ENCODE data around the gene FLVCR2. TPM values are rescaled to one million over a fixed set of nuclear protein-coding genes. Genes with fewer than 3 reads are reported as not detected.
A peak's percentile ranks its signal among the peaks of the same experiment; 100 is the strongest.

FLVCR2 gene
- total and polyA plus RNA-seq, 4 experiments from 2014 or later = 1.9 to 4.1 (median 3.2) TPM

DNA sequence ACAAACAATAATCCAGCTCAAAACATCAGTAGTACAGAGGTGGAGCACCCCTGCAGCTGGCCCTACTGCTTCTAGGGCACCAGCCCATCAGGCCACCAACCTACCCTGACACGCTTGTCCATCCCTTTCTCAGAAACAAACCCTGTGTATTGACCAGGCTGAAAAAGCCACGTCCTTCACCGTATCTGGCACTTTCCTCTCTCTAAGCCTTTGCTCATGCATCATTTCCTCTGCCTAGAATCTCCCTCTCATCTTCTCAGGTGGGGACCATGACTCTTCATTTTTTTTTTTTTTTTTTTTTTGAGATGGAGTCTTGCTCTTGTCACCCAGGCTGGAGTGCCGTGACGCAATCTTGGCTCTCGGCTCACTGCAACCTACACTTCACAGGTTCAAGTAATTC lies 25.3 kb upstream of the FLVCR2 start:
- no peak for DNase-seq
- peaks cover 0 to 1% of the 10 kb centered on the region in 2 donors for H3K27me3 Mint-ChIP-seq
- H3K36me3 Mint-ChIP-seq = peaks cover 5% of the 10 kb centered on the region in 2 donors
- no peaks in the 10 kb centered on the region for H3K9me3 ChIP-seq (ENCODE audit: control insufficient read depth in 1 of 2, low read length in 2 of 2)
- no peak overlapping the region for H3K4me3 ChIP-seq (ENCODE audit: low read length in 2 of 2)
- no peaks in the 10 kb centered on the region for H3K36me3 ChIP-seq (ENCODE audit: insufficient read depth, low read length)
- intact Hi-C loops (cut with micrococcal nuclease) = no loop called here
- no peak overlapping the region for H3K4me3 Mint-ChIP-seq
- no peaks in the 10 kb centered on the region for H3K9me3 Mint-ChIP-seq
- H3K27me3 ChIP-seq (ENCODE audit: insufficient read depth, low read length) = no peaks in the 10 kb centered on the region
- peaks cover 22% of the 10 kb centered on the region for H3K4me1 ChIP-seq (ENCODE audit: insufficient read depth, low read length)
- no peak overlapping the region for H3K27ac ChIP-seq (ENCODE audit: low read depth, low read length)
- H3K27ac Mint-ChIP-seq = no peak overlapping the region
- ChIA-PET POLR2A (ENCODE audit: partially characterized antibody) (interaction anchor here (0.7 to 1.8 kb wide), 3 partner anchors 10 to 32 kb away, joined by 3 to 6 read pairs (median 3); no protein-coding TSS in a partner anchor), CTCF (ENCODE audit: partially characterized antibody) (interaction anchor here (0.7 to 2.9 kb wide), 5 partner anchors 8 to 161 kb away, joined by 3 to 14 read pairs (median 9); no protein-coding TSS in a partner anchor)
- H3K4me1 Mint-ChIP-seq = peaks cover 18 to 33% (median 26%) of the 10 kb centered on the region in 4 donors

DNA sequence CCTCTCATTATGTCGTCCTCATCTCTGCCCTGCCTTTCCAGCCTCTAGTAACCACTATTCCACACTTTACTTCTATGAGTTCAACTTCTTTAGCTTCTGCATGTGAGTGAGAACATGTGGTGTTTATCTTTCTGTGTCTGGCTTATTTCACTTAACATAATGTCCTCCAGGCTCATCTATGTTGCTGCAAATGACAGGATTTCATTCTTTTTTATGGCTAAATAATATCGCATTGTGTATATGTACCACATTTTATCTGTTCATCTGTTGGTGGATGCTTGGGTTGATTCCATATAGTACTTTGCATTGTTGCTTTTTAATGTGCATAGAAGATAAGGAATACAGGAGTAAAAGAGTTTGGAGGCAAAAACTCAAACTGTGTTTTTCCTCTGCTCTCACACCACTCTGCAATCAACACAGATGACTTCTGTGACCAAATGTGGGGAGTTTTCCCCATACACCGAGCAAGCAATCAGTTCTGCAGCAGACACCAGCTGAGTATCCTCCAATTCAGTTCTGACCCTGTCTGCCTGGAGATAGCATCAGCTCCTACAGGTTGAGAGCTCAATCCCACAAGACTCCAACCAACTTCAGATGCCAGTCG lies 24.6 kb upstream of the FLVCR2 start:
- peak overlapping the region in 1 of 7 donors; percentile 7 for H3K27ac Mint-ChIP-seq
- intact Hi-C loops (cut with micrococcal nuclease) = no loop called here
- Histone ChIP-seq H3K27me3 (ENCODE audit: insufficient read depth, low read length) (no peaks in the 10 kb centered on the region), H3K4me1 (ENCODE audit: insufficient read depth, low read length) (peaks cover 22% of the 10 kb centered on the region), H3K27ac (ENCODE audit: low read depth, low read length) (no peak overlapping the region), H3K9me3 (ENCODE audit: control insufficient read depth in 1 of 2, low read length in 2 of 2) (no peaks in the 10 kb centered on the region), H3K36me3 (ENCODE audit: insufficient read depth, low read length) (no peaks in the 10 kb centered on the region), H3K4me3 (ENCODE audit: low read length in 2 of 2) (no peak overlapping the region)
- DNase-seq = no peak
- no peaks in the 10 kb centered on the region for H3K9me3 Mint-ChIP-seq
- peaks cover 16 to 26% (median 20%) of the 10 kb centered on the region in 4 donors for H3K4me1 Mint-ChIP-seq
- H3K27me3 Mint-ChIP-seq = peaks cover 0 to 1% of the 10 kb centered on the region in 2 donors
- no peak overlapping the region for H3K4me3 Mint-ChIP-seq
- CTCF ChIA-PET (ENCODE audit: partially characterized antibody) = interaction anchor here (0.7 to 2.9 kb wide), 4 partner anchors 8 to 161 kb away, joined by 3 to 14 read pairs (median 10); no protein-coding TSS in a partner anchor
- peaks cover 0 to 5% of the 10 kb centered on the region in 2 donors for H3K36me3 Mint-ChIP-seq
- POLR2A ChIA-PET (ENCODE audit: partially characterized antibody) = interaction anchor here (0.7 to 1.8 kb wide), 3 partner anchors 11 to 33 kb away, joined by 3 to 6 read pairs (median 3); no protein-coding TSS in a partner anchor

- Mint-ChIP-seq H3K27me3 (peaks cover 0 to 1% of the 10 kb centered on the region in 2 donors), H3K4me1 (peaks cover 13 to 20% (median 15%) of the 10 kb centered on the region in 4 donors), H3K9me3 (no peaks in the 10 kb centered on the region), H3K36me3 (peaks cover 0 to 5% of the 10 kb centered on the region in 2 donors), H3K27ac (peak overlapping the region in 1 of 7 donors; percentile 47), H3K4me3 (no peak overlapping the region)
- no peak overlapping the region for H3K27ac ChIP-seq (ENCODE audit: low read depth, low read length)
- H3K27me3 ChIP-seq (ENCODE audit: insufficient read depth, low read length) = no peaks in the 10 kb centered on the region
- ChIA-PET POLR2A (ENCODE audit: partially characterized antibody) (interaction anchor here (1.8 kb wide), 1 partner anchor 11 kb away, joined by 6 read pairs; no protein-coding TSS in a partner anchor), CTCF (ENCODE audit: partially characterized antibody) (interaction anchor here (2.6 to 3.0 kb wide), 2 partner anchors 13 to 36 kb away, joined by 9 read pairs; no protein-coding TSS in a partner anchor)
- no peaks in the 10 kb centered on the region for H3K9me3 ChIP-seq (ENCODE audit: control insufficient read depth in 1 of 2, low read length in 2 of 2)
- no peak for DNase-seq
- no peak overlapping the region for H3K4me3 ChIP-seq (ENCODE audit: low read length in 2 of 2)
- H3K36me3 ChIP-seq (ENCODE audit: insufficient read depth, low read length) = no peaks in the 10 kb centered on the region
- intact Hi-C loops (cut with micrococcal nuclease) = no loop called here
- peaks cover 16% of the 10 kb centered on the region for H3K4me1 ChIP-seq (ENCODE audit: insufficient read depth, low read length)
Measured at GRCh38 chr14:75554482-75554881, 23.9 kb upstream of the FLVCR2 start.

DNA sequence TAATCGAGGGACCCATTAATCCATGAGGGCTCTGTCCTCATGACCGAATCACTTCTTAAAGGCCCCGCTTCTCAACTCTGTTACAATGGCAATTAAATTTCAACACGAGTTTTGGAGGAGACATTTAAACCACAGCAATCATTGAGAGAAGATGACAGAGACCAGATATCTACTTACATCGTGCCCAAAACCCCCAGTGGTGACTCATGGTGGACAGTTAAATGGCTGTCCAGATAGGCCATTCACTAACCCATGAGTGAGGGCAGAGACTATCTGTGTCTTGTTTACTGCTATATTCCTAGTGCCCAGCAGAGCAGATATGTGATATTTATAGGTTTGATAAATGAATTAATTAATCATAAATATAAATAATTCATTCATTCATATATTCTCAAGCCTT lies 20.0 kb upstream of the FLVCR2 start:
- Histone ChIP-seq H3K36me3 (ENCODE audit: insufficient read depth, low read length) (no peaks in the 10 kb centered on the region), H3K4me3 (ENCODE audit: low read length in 2 of 2) (no peak overlapping the region), H3K9me3 (ENCODE audit: control insufficient read depth in 1 of 2, low read length in 2 of 2) (no peaks in the 10 kb centered on the region), H3K4me1 (ENCODE audit: insufficient read depth, low read length) (peaks cover 11% of the 10 kb centered on the region), H3K27ac (ENCODE audit: low read depth, low read length) (no peak overlapping the region), H3K27me3 (ENCODE audit: insufficient read depth, low read length) (no peaks in the 10 kb centered on the region)
- ChIA-PET POLR2A (ENCODE audit: partially characterized antibody) (interaction anchor here (0.8 kb wide), 1 partner anchor 17 kb away, joined by 3 read pairs; no protein-coding TSS in a partner anchor), CTCF (ENCODE audit: partially characterized antibody) (interaction anchor here (1.4 to 8.8 kb wide), 3 partner anchors 19 to 254 kb away, joined by 3 to 101 read pairs (median 6); no protein-coding TSS in a partner anchor)
- no peak overlapping the region for H3K4me3 Mint-ChIP-seq
- peaks cover 0 to 1% of the 10 kb centered on the region in 2 donors for H3K27me3 Mint-ChIP-seq
- peaks cover 11 to 30% (median 19%) of the 10 kb centered on the region in 4 donors for H3K4me1 Mint-ChIP-seq
- no peak for DNase-seq
- H3K27ac Mint-ChIP-seq = no peak overlapping the region
- intact Hi-C loops (cut with micrococcal nuclease) = no loop called here
- peaks cover 0 to 5% of the 10 kb centered on the region in 2 donors for H3K36me3 Mint-ChIP-seq
- no peaks in the 10 kb centered on the region for H3K9me3 Mint-ChIP-seq

DNA sequence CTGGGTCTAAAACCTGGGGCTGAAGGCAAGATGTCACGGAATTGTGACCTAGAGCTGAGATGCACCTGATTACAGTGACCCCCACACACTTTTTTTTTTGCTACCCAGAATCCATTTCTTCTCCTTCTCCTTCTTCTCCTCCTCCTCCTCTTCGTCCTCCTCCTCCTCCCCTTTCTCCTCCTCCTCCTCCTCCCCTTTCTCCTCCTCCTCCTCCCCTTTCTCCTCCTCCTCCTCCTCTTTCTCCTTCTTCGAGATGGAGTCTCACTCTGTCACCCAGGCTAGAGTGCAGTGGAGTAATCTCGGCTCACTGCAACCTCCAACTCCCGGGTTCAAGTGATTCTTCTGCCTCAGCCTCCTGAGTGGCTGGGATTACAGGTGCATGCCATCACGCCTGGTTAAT lies 19.4 kb upstream of the FLVCR2 start:
- Mint-ChIP-seq H3K4me3 (no peak overlapping the region), H3K27me3 (peaks cover 0 to 1% of the 10 kb centered on the region in 2 donors), H3K36me3 (peaks cover 0 to 5% of the 10 kb centered on the region in 2 donors), H3K27ac (peak overlapping the region in 1 of 7 donors; percentile 27), H3K9me3 (no peaks in the 10 kb centered on the region), H3K4me1 (peaks cover 11 to 30% (median 16%) of the 10 kb centered on the region in 4 donors)
- Histone ChIP-seq H3K4me1 (ENCODE audit: insufficient read depth, low read length) (peaks cover 11% of the 10 kb centered on the region), H3K4me3 (ENCODE audit: low read length in 2 of 2) (no peak overlapping the region), H3K27me3 (ENCODE audit: insufficient read depth, low read length) (no peaks in the 10 kb centered on the region), H3K27ac (ENCODE audit: low read depth, low read length) (no peak overlapping the region), H3K36me3 (ENCODE audit: insufficient read depth, low read length) (no peaks in the 10 kb centered on the region), H3K9me3 (ENCODE audit: control insufficient read depth in 1 of 2, low read length in 2 of 2) (no peaks in the 10 kb centered on the region)
- intact Hi-C loops (cut with micrococcal nuclease) = no loop called here
- no peak for DNase-seq
- ChIA-PET POLR2A (ENCODE audit: partially characterized antibody) (no interaction called here), CTCF (ENCODE audit: partially characterized antibody) (interaction anchor here (1.4 to 8.8 kb wide), 9 partner anchors 11 to 254 kb away, joined by 3 to 118 read pairs (median 48); partner anchors contain the start of gene BATF)

- intact Hi-C loops (cut with micrococcal nuclease) = loop anchor here (1.0 to 10.0 kb wide), 2 partner anchors 70 to 315 kb away; no protein-coding TSS in a partner anchor
- H3K27ac ChIP-seq (ENCODE audit: low read depth, low read length) = no peak overlapping the region
- no peak overlapping the region for H3K4me3 ChIP-seq (ENCODE audit: low read length in 2 of 2)
- H3K36me3 ChIP-seq (ENCODE audit: insufficient read depth, low read length) = no peaks in the 10 kb centered on the region
- no peaks in the 10 kb centered on the region for H3K9me3 ChIP-seq (ENCODE audit: control insufficient read depth in 1 of 2, low read length in 2 of 2)
- Mint-ChIP-seq H3K4me3 (no peak overlapping the region), H3K36me3 (peaks cover 0 to 5% of the 10 kb centered on the region in 2 donors), H3K9me3 (no peaks in the 10 kb centered on the region), H3K27ac (peak overlapping the region in 1 of 7 donors; percentile 27), H3K4me1 (peaks cover 12 to 32% (median 17%) of the 10 kb centered on the region in 4 donors), H3K27me3 (peaks cover 0 to 1% of the 10 kb centered on the region in 2 donors)
- DNase-seq = no peak
- ChIA-PET POLR2A (ENCODE audit: partially characterized antibody) (interaction anchor here (3.0 kb wide), 1 partner anchor 36 kb away, joined by 18 read pairs; the partner anchor contains the start of gene BATF), CTCF (ENCODE audit: partially characterized antibody) (interaction anchor here (1.4 to 8.8 kb wide), 11 partner anchors 11 to 255 kb away, joined by 3 to 118 read pairs (median 43); partner anchors contain the start of gene BATF)
- H3K27me3 ChIP-seq (ENCODE audit: insufficient read depth, low read length) = no peaks in the 10 kb centered on the region
- peaks cover 13% of the 10 kb centered on the region for H3K4me1 ChIP-seq (ENCODE audit: insufficient read depth, low read length)
Measured at GRCh38 chr14:75559451-75560222, 18.8 kb upstream of the FLVCR2 start.

All from CD4-positive, alpha-beta memory T cell (primary cell).